DOHH2 (cell line): ENCODE data around the gene PMPCA.

Experiments used
- H3F3A ChIP-seq: fragments of 200-600 bp; sonication (generic), shearing (Covaris generic); 2 replicates; pipeline ENCODE4 v1.6.0; 2016; ENCODE audit warnings: antibody characterized with exemption, mild to moderate bottlenecking; ENCODE audit not compliant: control insufficient read depth, insufficient read depth
- H3K27ac ChIP-seq: fragments of 200-600 bp; sonication (generic); 2 replicates; pipeline ENCODE4 v1.5.1; 2014; ENCODE audit warnings: low read depth, mild to moderate bottlenecking, low read length, moderate library complexity
- H3K27me3 ChIP-seq: fragments of 200-600 bp; sonication (generic); 2 replicates; pipeline ENCODE4 v1.6.1; 2014; ENCODE audit warnings: mild to moderate bottlenecking, low read length, mixed read lengths; ENCODE audit not compliant: control insufficient read depth
- H3K36me3 ChIP-seq: fragments of 200-600 bp; sonication (generic); 2 replicates; pipeline ENCODE4 v1.6.1; 2014; ENCODE audit warnings: mild to moderate bottlenecking, low read length, moderate library complexity, mixed read lengths; ENCODE audit not compliant: control insufficient read depth
- H3K4me1 ChIP-seq: fragments of 200-600 bp; sonication (generic); 2 replicates; pipeline ENCODE4 v1.6.1; 2014; ENCODE audit warnings: mild to moderate bottlenecking, low read length, mixed read lengths; ENCODE audit not compliant: control insufficient read depth
- H3K4me2 ChIP-seq: fragments of 200-600 bp; sonication (generic); 2 replicates; pipeline ENCODE4 v1.6.0; 2014; ENCODE audit warnings: mild to moderate bottlenecking, low read length, moderate library complexity
- H3K4me3 ChIP-seq: fragments of 200-600 bp; sonication (generic); 2 replicates; pipeline ENCODE4 v1.5.1; 2014; ENCODE audit warnings: mild to moderate bottlenecking, low read length, mixed read lengths
- H3K79me2 ChIP-seq: fragments of 200-600 bp; sonication (generic); 2 replicates; pipeline ENCODE4 v1.6.1; 2014; ENCODE audit warnings: mild to moderate bottlenecking, low read length, mixed read lengths; ENCODE audit not compliant: control insufficient read depth
- H3K9me2 ChIP-seq: fragments of 200-600 bp; sonication (generic); replicated peaks from 2 replicates; pipeline ENCODE4 v1.6.1; 2014; ENCODE audit warnings: mild to moderate bottlenecking, low read length, mixed read lengths; ENCODE audit not compliant: control insufficient read depth
- H3K9me3 ChIP-seq: fragments of 200-600 bp; sonication (generic); 2 replicates; pipeline ENCODE4 v1.6.1; 2014; ENCODE audit warnings: antibody characterized with exemption, low read length, mixed read lengths; ENCODE audit not compliant: control insufficient read depth, insufficient read depth
- H4K20me1 ChIP-seq: fragments of 200-600 bp; sonication (generic); 2 replicates; pipeline ENCODE4 v1.6.0; 2014; ENCODE audit warnings: low read depth, mild to moderate bottlenecking, antibody characterized with exemption, low read length, moderate library complexity; ENCODE audit not compliant: control insufficient read depth, insufficient read depth
- CTCF ChIP-seq: fragments of 200-600 bp; sonication (generic); IDR thresholded peaks from one replicate; pipeline ENCODE4 v1.5.1; 2014; ENCODE audit warnings: antibody characterized with exemption, mild to moderate bottlenecking, low read depth, low read length; ENCODE audit not compliant: poor library complexity, severe bottlenecking
- EZH2phosphoT487 ChIP-seq: fragments of 200-600 bp; sonication (generic); IDR thresholded peaks from 2 replicates; pipeline ENCODE4 v1.6.1; 2017; ENCODE audit warnings: borderline replicate concordance, mild to moderate bottlenecking, antibody characterized with exemption, low read length, moderate library complexity, mixed read lengths

The PMPCA gene

DNA sequence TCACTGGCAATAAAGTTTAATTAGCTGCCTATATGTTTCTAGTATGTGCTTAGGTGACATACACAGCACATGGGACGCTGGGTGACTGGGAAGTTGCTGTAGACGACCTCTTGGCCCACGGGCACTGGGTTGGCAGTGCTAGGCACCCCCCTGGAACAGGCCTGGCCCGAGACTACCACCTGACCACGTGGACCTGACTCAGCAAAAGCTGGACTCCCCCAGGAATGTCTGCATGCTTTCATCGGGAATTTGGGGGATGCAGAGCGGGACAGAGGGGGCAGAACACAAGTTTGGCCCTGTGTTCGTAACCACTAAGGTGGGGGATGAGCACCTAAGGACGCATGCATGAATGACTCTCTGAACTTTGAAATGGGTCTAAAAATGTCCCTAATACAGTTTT is 45.8 kb downstream of the PMPCA start:
- Histone ChIP-seq H3K4me1 (no peaks in the 10 kb centered on the region), H3K4me3 (no peak overlapping the region), H3K79me2 (no peaks in the 10 kb centered on the region), H4K20me1 (no peaks in the 10 kb centered on the region; the same call in 1 of the 2 replicates), H3K9me3 (no peaks in the 10 kb centered on the region), H3F3A (no peaks in the 10 kb centered on the region), H3K36me3 (peaks cover 74% of the 10 kb centered on the region), H3K4me2 (no peak overlapping the region), H3K27ac (no peak overlapping the region), H3K27me3 (no peaks in the 10 kb centered on the region), H3K9me2 (no peaks in the 10 kb centered on the region)
- TF ChIP-seq EZH2phosphoT487 (no peak), CTCF (no peak)

DNA sequence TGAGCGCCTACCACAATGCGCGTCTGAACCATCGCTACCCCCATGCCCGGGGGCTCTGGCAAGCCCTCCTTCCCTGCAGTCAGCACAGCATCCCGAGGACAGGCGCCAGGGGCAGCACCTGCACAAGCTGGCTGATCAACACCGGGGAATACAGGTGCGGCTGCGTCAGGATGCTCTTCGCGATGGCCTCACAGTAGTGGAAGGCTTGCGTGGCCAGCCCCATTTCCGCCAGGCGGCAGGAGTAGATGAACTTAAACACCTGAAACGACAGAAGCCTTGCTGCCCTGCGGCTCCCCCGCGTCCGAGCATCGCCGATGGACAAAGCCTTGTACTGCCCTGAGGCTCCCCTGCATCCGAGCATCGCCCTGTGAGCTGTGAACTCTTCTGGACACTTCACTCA is 46.9 kb downstream of the PMPCA start:
- no peak overlapping the region for H3K4me3 ChIP-seq
- H3F3A ChIP-seq, result no peaks in the 10 kb centered on the region
- TF ChIP-seq EZH2phosphoT487 (no peak), CTCF (no peak)
- no peaks in the 10 kb centered on the region for H3K9me2 ChIP-seq
- H3K4me1 ChIP-seq, result no peaks in the 10 kb centered on the region
- no peaks in the 10 kb centered on the region for H3K9me3 ChIP-seq
- no peaks in the 10 kb centered on the region; the same call in 1 of the 2 replicates for H4K20me1 ChIP-seq
- no peak overlapping the region for H3K4me2 ChIP-seq
- H3K79me2 ChIP-seq, result no peaks in the 10 kb centered on the region
- no peak overlapping the region for H3K27ac ChIP-seq
- no peaks in the 10 kb centered on the region for H3K27me3 ChIP-seq
- H3K36me3 ChIP-seq, result peaks cover 75% of the 10 kb centered on the region

GRCh38 chr9:136459425-136459824 is 49.0 kb downstream of the PMPCA start:
- H3K9me3 ChIP-seq, result no peaks in the 10 kb centered on the region
- no peaks in the 10 kb centered on the region for H3K4me1 ChIP-seq
- H3K4me3 ChIP-seq, result no peak overlapping the region
- no peak overlapping the region for H3K4me2 ChIP-seq
- no peaks in the 10 kb centered on the region for H3F3A ChIP-seq
- no peaks in the 10 kb centered on the region for H3K9me2 ChIP-seq
- TF ChIP-seq EZH2phosphoT487 (no peak), CTCF (no peak)
- no peaks in the 10 kb centered on the region for H3K27me3 ChIP-seq
- H3K36me3 ChIP-seq, result peaks cover 83% of the 10 kb centered on the region
- H3K27ac ChIP-seq, result no peak overlapping the region
- no peaks in the 10 kb centered on the region for H3K79me2 ChIP-seq
- no peaks in the 10 kb centered on the region; the same call in none of the 2 replicates for H4K20me1 ChIP-seq
